ENCODE data around the gene ACSS1. TPM values are rescaled to one million over a fixed set of nuclear protein-coding genes. Genes with fewer than 3 reads are reported as not detected.

The ACSS1 gene
- total RNA-seq, 1 donor from 2014 or later: 0.72 TPM

GRCh38 chr20:25081730-25082497, 24.0 kb upstream of the ACSS1 start, which contains the start of gene VSX1:
TSS of gene VSX1 (minus strand) at chr20:25082141. CDS start at chr20:25082096, 45 bp downstream.
- H3K27me3 Mint-ChIP-seq: peaks cover 91% of the 10 kb centered on the region
- H3K36me3 Mint-ChIP-seq (ENCODE audit: insufficient read depth): no peaks in the 10 kb centered on the region
- H3K27ac Mint-ChIP-seq: no peak within 1 kb of the TSS
- H3K9me3 Mint-ChIP-seq (ENCODE audit: low read depth): no peaks in the 10 kb centered on the region
- DNase-seq (ENCODE audit: low spot score, unreplicated experiment): no peak
- no peaks in the 10 kb centered on the region for H3K4me1 Mint-ChIP-seq (ENCODE audit: low read depth)
- H3K4me3 Mint-ChIP-seq (ENCODE audit: low read depth): no peak within 1 kb of the TSS
- no peak for TF ChIP-seq CTCF (IDR thresholded peaks at IDR 0.05; ENCODE audit: unreplicated experiment)

GRCh38 chr20:25081065-25081729, 23.3 kb upstream of the ACSS1 start:
- Mint-ChIP-seq H3K4me1 (ENCODE audit: low read depth) (no peaks in the 10 kb centered on the region), H3K4me3 (ENCODE audit: low read depth) (no peak overlapping the region), H3K36me3 (ENCODE audit: insufficient read depth) (no peaks in the 10 kb centered on the region), H3K9me3 (ENCODE audit: low read depth) (no peaks in the 10 kb centered on the region), H3K27ac (no peak overlapping the region), H3K27me3 (peaks cover 90% of the 10 kb centered on the region)
- peak; percentile 67 for DNase-seq (ENCODE audit: low spot score, unreplicated experiment)
- peak; percentile 35 for TF ChIP-seq CTCF (IDR thresholded peaks at IDR 0.05; ENCODE audit: unreplicated experiment)

- no peak for TF ChIP-seq CTCF (IDR thresholded peaks at IDR 0.05; ENCODE audit: unreplicated experiment)
- H3K4me3 Mint-ChIP-seq (ENCODE audit: low read depth): no peak overlapping the region
- H3K4me1 Mint-ChIP-seq (ENCODE audit: low read depth): no peaks in the 10 kb centered on the region
- H3K9me3 Mint-ChIP-seq (ENCODE audit: low read depth): no peaks in the 10 kb centered on the region
- no peak for DNase-seq (ENCODE audit: low spot score, unreplicated experiment)
- H3K27me3 Mint-ChIP-seq: peaks cover 90% of the 10 kb centered on the region
- no peaks in the 10 kb centered on the region for H3K36me3 Mint-ChIP-seq (ENCODE audit: insufficient read depth)
- H3K27ac Mint-ChIP-seq: no peak overlapping the region
These were observed 21.2 kb upstream of the ACSS1 start for GRCh38 chr20:25079171-25079570.

- Mint-ChIP-seq H3K4me1 (ENCODE audit: low read depth) (no peaks in the 10 kb centered on the region), H3K36me3 (ENCODE audit: insufficient read depth) (no peaks in the 10 kb centered on the region), H3K4me3 (ENCODE audit: low read depth) (no peak overlapping the region), H3K9me3 (ENCODE audit: low read depth) (no peaks in the 10 kb centered on the region), H3K27ac (no peak overlapping the region), H3K27me3 (peaks cover 87% of the 10 kb centered on the region)
- DNase-seq (ENCODE audit: low spot score, unreplicated experiment): no peak
- no peak for TF ChIP-seq CTCF (IDR thresholded peaks at IDR 0.05; ENCODE audit: unreplicated experiment)
These were observed 20.7 kb upstream of the ACSS1 start for GRCh38 chr20:25078662-25079061.

DNA sequence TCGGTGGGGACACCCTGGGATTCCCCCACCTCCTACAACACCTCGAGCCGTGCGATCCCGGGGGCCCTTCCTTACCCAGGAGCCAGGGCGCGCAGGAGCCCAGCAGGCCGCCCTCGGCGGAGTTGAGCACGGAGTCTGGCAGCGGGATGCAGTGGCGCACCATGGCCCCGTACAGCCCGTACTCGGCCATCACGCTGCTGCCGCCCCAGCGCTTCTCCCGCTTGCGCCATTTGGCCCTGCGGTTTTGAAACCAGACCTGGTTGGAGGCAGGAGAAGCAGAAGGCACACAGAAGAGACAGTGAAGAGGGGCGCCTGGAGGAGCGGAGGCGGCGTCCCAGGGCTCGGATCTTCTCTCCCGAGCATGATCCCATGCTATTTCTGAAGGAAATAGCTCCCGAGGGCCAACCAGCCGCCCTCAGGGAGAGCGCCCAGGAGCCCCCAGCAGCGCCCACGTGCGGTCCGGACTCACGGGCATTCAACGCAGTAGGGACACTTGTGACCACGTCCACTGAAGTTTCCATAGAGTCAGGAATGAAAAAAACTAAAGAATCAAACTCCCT, 19.8 kb upstream of the ACSS1 start:
- Mint-ChIP-seq H3K36me3 (ENCODE audit: insufficient read depth) (no peaks in the 10 kb centered on the region), H3K27me3 (peaks cover 86% of the 10 kb centered on the region), H3K27ac (no peak overlapping the region), H3K9me3 (ENCODE audit: low read depth) (no peaks in the 10 kb centered on the region), H3K4me3 (ENCODE audit: low read depth) (no peak overlapping the region), H3K4me1 (ENCODE audit: low read depth) (no peaks in the 10 kb centered on the region)
- TF ChIP-seq CTCF (IDR thresholded peaks at IDR 0.05; ENCODE audit: unreplicated experiment): no peak
- no peak for DNase-seq (ENCODE audit: low spot score, unreplicated experiment)

Measured in progenitor cell of endocrine pancreas (in vitro differentiated cells).